GM21737 (cell line): ENCODE data around the gene TMEM169.
"Not testable (repeated sequence)": the region's sequence is repeated elsewhere in the genome, so short reads cannot be mapped to it uniquely, and the experiment has no call there.

ENCODE experiments used
- ATAC-seq: cut with Tn5 transposase; IDR thresholded peaks from one replicate; pipeline ENCODE4 v1.9.1; 2021; ENCODE audit warnings: mild to moderate bottlenecking, moderate library complexity; ENCODE audit not compliant: unreplicated experiment

Gene TMEM169

DNA sequence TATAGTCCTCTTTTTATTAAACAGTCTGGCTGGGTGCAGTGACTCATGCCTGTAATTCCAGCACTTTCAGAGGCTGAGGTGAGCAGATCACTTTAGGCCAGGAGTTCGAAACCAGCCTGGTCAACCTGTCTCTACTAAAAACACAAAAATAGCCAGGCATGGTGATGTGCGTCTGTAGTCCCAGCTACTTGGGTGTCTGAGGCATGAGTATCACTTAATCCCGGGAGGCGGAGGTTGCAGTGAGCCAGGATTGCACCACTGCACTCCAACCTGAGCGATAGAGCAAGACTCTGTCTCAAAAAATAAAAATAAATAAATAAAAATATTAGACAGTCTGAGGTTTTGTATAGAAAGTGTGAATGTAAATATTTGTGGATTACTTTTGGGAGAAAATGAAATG, 45.2 kb downstream of the TMEM169 start:
- no peak for ATAC-seq

DNA sequence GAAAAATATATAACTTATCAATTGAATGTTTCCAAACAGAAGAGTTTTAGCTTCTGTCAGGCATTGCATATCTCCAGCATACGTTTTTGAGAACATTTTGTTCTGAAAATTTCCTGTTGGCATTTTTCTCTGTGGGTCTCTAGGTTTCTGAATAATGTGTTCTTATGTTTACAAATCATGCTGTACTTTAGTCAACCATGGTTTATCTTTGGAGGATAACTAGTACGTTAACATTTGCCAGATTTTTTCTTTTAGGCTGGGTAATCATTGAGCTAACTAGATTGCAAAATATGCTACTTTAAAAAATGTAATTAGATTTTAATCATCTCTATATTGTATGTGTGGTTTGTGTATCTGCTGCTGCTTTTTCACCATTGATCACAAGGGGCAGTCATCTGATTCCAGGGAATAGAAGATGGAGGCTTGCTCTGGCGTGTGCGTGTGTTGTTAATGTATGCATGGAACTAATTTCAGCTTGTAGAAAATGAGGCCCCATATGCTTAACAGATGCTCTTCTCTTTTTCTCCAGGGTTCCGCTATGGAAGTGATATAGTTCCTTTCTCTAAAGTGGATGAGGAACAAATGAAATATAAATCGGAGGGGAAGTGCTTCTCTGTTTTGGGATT, 48.7 kb downstream of the TMEM169 start:
- ATAC-seq, result no peak

DNA sequence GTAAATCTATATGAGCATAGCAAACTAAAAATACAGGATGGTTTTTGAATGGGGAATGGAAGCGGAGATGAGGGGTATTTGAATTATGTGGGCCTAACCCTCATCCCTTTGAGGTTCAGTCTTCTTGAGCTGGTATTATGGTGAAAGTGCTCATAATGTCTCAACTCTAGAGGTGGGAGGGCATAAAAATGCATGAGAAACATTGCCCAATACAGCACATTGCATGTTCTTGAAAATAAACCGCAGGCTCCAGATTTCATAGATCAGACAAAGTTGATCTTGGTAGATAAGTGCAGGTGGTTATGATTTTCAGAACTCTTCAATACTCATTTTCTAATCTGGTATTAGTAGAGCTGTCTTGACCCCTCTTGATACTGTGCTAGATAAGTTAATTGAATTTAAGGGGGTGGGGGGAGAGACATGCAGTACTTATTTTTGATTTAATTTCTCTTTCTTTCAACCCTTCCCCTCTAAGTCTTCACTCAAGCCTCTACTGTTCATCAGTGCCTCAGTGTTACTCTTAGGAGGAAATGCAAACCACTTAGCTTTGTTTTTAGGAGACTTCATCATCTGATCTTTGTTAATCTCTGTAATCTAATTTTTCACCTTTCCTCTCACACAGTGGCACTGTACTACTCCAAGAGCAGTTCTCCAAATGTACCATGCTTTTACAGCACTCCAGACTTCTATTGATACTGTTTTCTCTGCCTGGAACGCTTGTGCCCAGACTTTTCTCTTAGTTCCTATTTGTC, 49.6 kb downstream of the TMEM169 start:
- ATAC-seq, result no peak

DNA sequence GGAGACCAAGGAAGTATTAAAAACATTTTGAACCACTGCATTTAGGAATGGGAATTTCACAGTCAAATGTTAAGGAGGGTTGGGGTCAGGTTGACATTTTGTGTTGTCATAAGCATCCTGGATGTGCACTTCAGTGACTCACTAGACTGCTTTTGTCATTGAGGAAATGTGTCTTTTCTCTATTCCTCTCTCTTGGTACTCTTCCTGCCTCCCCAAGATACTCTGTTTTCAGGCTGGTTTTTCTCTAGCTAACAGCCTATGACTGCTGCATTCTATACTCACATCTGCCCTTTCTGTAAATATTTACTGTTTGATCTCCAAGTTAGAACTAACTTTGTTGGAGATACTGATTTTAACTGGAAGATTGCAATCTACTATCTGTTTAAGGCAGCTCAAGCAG, 50.9 kb downstream of the TMEM169 start:
- ATAC-seq, result no peak

DNA sequence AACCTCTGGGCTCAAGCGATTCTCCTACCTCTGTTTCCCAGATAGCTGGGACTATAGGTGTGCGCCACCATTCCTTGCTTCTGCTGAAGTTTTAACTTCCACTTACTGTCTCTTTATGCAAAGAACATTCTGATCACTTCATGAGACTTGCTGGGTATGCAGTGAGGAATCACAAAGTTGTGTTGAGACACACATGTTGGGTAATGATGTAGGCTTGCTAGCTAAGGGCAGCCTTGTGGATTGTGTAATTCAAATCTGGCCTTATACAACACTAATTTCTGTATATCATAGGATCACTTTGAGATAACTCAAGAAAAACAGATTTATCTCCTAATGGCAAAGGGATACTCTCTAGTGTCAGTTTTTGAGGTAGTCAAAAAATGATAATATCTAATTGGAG, 51.7 kb downstream of the TMEM169 start:
- ATAC-seq, result no peak

DNA sequence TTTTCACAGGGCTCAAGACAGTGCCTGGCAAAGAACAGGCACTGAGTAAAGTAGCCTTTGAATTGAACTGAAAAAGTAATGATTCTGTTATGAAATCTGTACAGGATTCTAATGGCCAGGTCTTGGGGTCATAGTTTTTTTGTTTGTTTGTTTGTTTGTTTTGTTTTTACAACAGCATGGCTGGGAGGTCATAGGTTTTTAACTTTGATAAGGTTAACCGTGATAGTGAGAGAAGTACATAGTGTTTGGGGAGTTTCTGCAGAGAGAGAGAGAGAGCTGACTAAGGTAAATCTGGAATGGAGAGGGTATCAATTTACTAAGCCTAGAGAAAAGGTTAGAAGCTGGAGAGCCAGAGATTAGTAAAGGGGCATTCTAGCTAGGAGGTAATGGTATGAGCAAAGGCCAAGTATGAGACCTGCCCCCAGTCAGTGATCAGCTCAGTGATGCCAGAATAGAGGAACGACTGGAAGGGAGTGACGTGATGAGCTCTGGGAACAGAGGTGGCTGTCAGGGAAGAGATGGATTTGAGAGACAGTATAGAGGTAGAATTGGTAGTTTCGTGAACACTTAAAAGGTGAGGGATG, 53.3 kb downstream of the TMEM169 start:
- no peak for ATAC-seq

DNA sequence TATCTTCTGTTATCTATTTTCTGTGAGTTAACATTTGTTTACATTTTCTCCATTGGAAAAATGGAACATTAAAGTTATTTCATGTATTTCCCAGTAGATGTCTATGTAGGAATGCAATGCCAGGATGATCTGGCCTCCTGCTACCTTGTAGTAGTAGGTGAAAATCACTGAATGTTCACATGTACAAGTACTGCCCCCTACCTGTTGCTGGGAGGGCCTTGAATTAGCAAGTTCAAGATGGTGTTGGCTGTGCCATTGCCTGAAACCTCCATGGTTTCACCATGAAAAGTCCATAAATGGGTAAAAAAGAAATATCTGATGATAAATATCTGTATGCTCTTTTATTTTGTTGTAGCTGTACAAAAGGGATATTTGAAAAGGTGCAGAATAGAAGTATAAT, 58.2 kb downstream of the TMEM169 start:
- no peak for ATAC-seq

DNA sequence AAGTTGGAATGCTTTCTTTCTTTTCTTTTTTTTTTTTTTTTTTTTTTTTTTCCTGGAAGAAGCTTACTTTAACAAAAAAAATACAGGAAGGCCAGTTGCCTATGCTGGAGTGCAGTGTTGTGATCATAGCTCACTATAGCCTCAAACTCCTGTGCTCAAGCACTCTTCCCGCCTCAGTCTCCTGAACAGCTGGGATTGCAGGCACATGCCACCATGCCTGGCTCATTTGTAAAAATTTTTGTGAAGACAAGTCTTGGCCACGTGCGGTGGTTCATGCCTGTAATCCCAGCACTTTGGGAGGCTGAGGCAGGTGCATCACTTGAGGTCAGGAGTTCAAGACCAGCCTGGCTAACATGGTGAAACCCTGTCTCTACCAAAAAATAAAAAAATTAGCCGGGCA, 59.8 kb downstream of the TMEM169 start:
- not testable (repeated sequence) for ATAC-seq

DNA sequence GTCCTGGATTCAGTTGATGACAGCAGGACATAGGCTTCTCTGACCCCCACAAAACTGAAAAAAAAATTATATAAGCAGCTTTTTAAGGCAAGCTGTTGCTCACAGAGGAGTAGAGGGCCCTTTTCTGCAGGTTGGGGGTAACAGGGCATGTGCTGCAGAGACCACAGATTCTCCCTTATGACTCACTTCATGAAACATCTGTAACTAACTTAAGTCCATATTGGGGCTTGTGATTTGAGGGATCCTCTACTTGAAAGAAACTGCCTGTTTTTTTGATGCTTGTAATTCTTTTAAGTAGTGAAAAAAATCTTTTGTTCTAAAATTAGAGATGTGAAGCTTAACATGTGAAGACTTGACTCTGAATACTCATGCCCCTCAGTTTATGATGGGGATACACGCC, 60.8 kb downstream of the TMEM169 start:
- peak; percentile 97 for ATAC-seq

DNA sequence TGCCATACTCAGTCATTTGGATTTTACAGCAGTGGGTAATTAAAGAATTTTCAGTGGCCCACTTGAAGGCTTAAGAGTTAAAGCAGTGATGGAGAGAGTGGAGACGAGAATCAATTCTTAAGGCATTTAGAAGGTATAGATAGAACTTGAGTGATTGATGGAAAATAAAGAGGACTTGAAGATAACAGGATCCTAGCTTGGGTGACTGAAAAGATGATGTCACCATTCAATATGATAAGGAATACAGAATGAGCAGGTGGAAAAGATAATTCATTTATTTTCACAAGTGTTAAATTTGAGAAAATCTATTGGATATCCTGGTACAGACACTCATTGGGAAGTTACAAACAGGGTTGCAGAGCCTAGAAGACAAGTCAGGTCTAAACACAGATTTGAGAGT, 62.7 kb downstream of the TMEM169 start:
- no peak for ATAC-seq

DNA sequence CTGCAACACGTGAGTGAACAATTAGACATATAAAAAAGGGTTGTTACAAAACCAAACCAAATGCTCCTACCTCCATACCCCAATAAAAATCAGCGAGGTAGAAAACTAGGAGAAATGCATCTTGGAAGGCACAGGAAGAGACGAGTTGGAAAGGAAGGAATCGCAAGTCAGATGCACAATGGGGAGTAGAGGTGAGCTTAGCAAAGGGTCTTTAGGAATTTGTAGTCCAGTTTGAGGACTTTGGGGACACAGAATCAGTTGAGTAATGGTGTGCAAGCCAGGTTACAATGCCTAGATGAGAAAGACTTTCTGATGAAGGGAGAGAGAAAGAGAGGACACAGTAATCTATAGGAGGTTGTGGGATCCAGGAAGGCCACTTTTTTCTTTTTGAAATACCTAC, 63.1 kb downstream of the TMEM169 start:
- no peak for ATAC-seq

DNA sequence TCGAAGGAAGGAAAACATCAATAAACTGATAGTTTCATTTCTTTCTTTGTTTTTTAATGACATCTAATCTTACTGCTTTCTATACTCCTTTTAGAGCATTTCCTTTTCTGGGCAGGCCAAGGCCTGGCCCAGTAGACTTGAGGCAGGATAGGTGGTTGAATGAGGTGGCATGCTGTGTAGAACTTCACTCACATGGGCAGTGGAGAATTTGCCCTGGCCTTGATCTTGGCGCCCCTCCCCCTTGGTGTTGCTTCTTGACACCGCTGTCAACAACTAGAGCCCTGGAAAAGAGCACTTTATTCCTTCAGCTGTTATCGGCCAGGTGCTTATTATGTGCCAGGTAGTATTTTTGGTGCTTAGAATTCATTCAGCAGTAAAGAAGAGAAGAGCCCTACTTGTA, 64.9 kb downstream of the TMEM169 start:
- ATAC-seq, result no peak

DNA sequence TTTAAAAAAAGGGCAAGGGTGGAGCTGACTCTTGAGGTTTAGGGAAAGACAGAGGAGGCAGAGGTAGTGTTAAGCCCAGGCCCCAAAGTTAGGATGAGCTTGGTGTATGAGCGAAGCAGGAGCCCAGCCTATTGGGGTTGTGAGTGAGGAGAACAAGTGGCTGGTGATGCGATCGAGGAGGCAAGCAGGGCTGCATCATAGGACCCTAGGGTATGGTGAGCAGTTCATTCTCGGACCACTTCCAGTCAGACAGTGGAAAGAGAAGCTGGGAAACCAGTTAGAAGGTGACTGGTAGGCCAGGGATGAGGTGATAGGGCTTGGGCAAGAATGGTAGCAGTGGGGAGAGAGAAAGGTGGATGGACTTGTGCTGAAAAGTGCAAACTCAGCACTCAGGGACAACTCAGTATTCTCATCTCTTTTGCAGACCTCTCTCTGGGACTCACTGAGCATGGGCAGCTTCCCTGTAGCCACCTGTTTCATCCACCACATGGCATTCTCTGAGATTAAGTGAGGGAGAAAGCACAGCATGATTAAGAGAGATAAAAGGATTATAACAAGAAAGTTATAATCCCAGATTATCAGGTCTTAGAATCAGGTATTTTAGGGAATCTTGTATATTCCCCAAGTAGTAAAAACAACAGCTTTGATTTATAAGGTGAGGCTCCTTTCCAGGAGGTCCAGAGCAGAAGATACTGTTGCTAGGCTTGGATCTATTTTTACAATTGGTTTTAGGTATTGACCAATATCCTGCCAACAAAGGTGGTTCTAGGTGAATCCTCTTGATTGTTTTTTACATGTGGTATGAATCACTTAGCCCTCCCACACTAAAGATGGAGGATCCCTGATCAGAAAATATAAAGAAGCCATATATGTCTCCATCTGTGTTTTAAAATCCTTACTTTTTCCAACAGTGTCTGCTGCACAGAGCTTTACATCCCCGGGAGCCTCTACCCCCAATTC, 65.7 kb downstream of the TMEM169 start:
- ATAC-seq, result no peak

DNA sequence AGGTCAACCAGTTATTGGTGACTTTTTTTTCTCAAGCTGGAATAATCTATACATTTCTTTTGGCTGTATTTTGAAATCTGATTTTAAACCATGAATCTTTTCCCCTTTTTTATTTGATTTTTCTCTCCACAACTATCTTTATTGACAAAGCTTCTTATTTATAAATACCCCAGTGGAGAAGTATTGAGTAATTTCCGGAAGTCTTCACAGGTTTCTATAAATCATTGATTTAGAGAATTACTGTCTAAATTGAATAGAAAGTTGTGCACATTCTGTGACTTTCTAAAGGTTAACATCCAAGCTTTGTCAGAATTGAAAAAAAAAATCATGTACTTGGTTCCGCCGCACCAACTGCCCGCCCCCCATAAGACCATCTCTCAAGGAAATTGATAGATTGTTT, 67.3 kb downstream of the TMEM169 start:
- ATAC-seq, result no peak

DNA sequence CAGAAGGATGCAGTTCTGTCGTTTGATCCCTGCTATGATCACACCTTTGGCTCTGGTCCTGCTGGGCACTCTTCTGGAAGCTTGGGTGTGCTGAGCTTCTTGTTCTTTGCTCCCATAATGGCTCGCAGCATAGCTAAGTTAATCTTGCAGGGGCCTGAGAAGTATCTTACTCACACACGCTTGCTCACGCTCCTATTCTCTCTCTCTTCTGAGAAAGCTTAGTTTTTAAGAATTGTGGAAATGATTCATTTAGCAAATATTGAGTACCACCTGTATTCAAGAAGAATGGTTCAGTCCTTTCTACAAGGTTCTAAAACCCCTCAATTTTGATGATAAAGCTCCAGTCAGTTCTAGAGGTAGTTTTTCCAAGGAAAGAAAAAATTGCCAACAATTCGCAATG, 68.0 kb downstream of the TMEM169 start:
- no peak for ATAC-seq

DNA sequence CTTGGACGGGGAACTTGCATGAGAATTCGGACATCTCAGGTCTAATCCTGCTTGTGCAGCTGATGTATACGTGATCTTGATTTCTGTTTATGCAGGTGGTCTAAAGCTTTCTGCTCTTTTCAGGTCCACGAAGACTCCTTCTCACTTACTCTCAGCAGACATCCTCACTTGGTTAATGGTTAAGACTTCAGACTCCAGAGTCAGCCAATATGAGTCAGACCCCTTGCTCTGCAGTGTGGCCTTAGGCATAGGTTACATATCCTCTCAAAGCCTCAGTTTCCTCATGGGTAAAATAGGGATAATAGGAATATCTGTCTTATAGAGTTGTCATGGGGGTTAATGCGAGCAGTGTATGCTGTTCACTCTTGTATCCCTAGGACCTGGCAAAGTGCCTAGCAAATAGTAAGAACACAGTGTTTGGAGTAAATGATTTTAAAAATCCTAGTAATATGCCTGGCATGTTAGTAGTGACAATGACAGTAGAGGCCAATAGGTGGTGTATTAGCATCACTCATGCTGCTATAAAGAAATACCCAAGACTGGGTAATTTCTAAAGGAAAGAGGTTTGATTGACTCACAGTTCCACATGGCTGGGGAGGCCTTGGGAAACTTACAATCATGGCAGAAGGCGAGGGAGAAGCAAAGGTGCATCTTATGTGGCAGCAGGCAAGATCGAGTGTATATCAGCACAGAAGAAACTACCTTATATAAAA, 69.8 kb downstream of the TMEM169 start:
- ATAC-seq, result no peak
